ENCODE measurements around the gene WNT5A.

WNT5A gene

DNA sequence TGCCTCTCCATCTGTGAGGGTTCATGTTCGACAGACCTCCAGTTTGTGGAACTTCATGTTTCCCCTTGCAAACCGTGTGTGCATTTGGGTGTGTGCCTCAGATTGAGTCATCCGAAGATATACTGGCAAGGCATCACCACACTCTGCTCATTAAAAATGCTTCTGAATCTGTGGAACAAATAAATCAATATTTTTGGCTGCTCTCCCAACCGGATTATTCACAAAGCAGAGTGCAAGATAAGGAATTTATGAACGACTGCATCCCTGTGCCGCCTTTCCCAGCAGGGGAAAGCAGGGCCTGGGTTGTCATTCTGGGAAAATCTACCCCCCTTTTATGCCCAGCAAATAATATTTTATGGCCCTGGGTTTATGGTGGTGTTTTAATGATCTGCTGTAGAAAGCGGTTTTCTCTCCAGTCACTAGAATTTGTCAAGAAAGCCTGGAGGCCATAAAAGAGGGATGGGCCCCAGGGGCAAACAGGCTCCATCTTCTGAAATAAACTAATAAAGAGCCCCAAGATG, 4.2 kb upstream of the WNT5A start:
- H2AK5ac ChIP-seq (ENCODE audit: low read depth, low read length), result no peak overlapping the region
- peaks cover 7 to 9% of the 10 kb centered on the region in 2 donors for H3K4me1 ChIP-seq (ENCODE audit: control insufficient read depth in 2 of 2, insufficient read depth in 1 of 2, low read depth in 1 of 2, low read length in 2 of 2)
- H3K23ac ChIP-seq (ENCODE audit: low read depth, low read length, poor library complexity), result no peak overlapping the region
- H3K4me2 ChIP-seq (ENCODE audit: insufficient read depth, low read length, poor library complexity, severe bottlenecking), result no peak overlapping the region
- H2BK12ac ChIP-seq (ENCODE audit: low read length), result no peak overlapping the region
- no peak overlapping the region for H3K9ac ChIP-seq (ENCODE audit: low read depth, low read length, poor library complexity)
- peaks cover 0 to 32% (median 5%) of the 10 kb centered on the region in 3 experiments for H3K27me3 ChIP-seq (ENCODE audit: control insufficient read depth in 3 of 3, insufficient read depth in 3 of 3, low read depth in 1 of 3, low read length in 3 of 3)
- no peak overlapping the region for H2BK5ac ChIP-seq (ENCODE audit: low read length)
- H3K36me3 ChIP-seq (replicated peaks in 1 of 2; ENCODE audit: control insufficient read depth in 2 of 2, insufficient read depth in 2 of 2, low read length in 2 of 2), result no peaks in the 10 kb centered on the region
- H2BK120ac ChIP-seq (ENCODE audit: low read depth, low read length), result no peak overlapping the region
- no peak overlapping the region for H3K4me3 ChIP-seq (ENCODE audit: low read length in 2 of 2)
- no peaks in the 10 kb centered on the region for H3K9me3 ChIP-seq (replicated peaks in 1 of 2; ENCODE audit: control insufficient read depth in 2 of 2, insufficient read depth in 1 of 2, low read depth in 1 of 2, low read length in 2 of 2)
- no peak overlapping the region for H2AFZ ChIP-seq (ENCODE audit: low read length)
- no peaks in the 10 kb centered on the region for H3K79me1 ChIP-seq (ENCODE audit: low read depth, low read length)
- no peak overlapping the region for H2BK15ac ChIP-seq (ENCODE audit: low read length)
- DNase-seq (ENCODE audit: low spot score), result no peak
- H3K4ac ChIP-seq (ENCODE audit: low read length), result no peak overlapping the region
- H3K27ac ChIP-seq (replicated peaks; ENCODE audit: low read length), result no peak overlapping the region
- H4K91ac ChIP-seq (ENCODE audit: low read depth, low read length, poor library complexity), result no peak overlapping the region
- no peak overlapping the region for H3K18ac ChIP-seq (ENCODE audit: low read length)
- no peak overlapping the region for H3K14ac ChIP-seq (ENCODE audit: low read length)
- WGBS, 2 donors (ENCODE audit: extremely low coverage in 2 of 2, insufficient read length in 2 of 2, insufficient replicate concordance in 1 of 2), result no CpG with 5 or more reads among the region's 7 CpGs
- no peak overlapping the region for H4K8ac ChIP-seq (ENCODE audit: low read depth, low read length)

- no peak for DNase-seq (ENCODE audit: low spot score)
- no peaks in the 10 kb centered on the region for H3K36me3 ChIP-seq (replicated peaks in 1 of 2; ENCODE audit: control insufficient read depth in 2 of 2, insufficient read depth in 2 of 2, low read length in 2 of 2)
- no peak overlapping the region for H3K14ac ChIP-seq (ENCODE audit: low read length)
- no peak overlapping the region for H3K18ac ChIP-seq (ENCODE audit: low read length)
- no peak overlapping the region for H3K9ac ChIP-seq (ENCODE audit: low read depth, low read length, poor library complexity)
- no CpG with 5 or more reads among the region's 3 CpGs for WGBS, 2 donors (ENCODE audit: extremely low coverage in 2 of 2, insufficient read length in 2 of 2, insufficient replicate concordance in 1 of 2)
- no peak overlapping the region for H4K8ac ChIP-seq (ENCODE audit: low read depth, low read length)
- H3K4ac ChIP-seq (ENCODE audit: low read length), result no peak overlapping the region
- H3K79me1 ChIP-seq (ENCODE audit: low read depth, low read length), result no peaks in the 10 kb centered on the region
- no peak overlapping the region for H2BK120ac ChIP-seq (ENCODE audit: low read depth, low read length)
- H3K4me1 ChIP-seq (ENCODE audit: control insufficient read depth in 2 of 2, insufficient read depth in 1 of 2, low read depth in 1 of 2, low read length in 2 of 2), result peaks cover 7 to 9% of the 10 kb centered on the region in 2 donors
- H4K91ac ChIP-seq (ENCODE audit: low read depth, low read length, poor library complexity), result no peak overlapping the region
- H3K23ac ChIP-seq (ENCODE audit: low read depth, low read length, poor library complexity), result no peak overlapping the region
- no peak overlapping the region for H2AFZ ChIP-seq (ENCODE audit: low read length)
- H2BK5ac ChIP-seq (ENCODE audit: low read length), result no peak overlapping the region
- no peaks in the 10 kb centered on the region for H3K9me3 ChIP-seq (replicated peaks in 1 of 2; ENCODE audit: control insufficient read depth in 2 of 2, insufficient read depth in 1 of 2, low read depth in 1 of 2, low read length in 2 of 2)
- H3K4me3 ChIP-seq (ENCODE audit: low read length in 2 of 2), result no peak overlapping the region
- no peak overlapping the region for H2BK12ac ChIP-seq (ENCODE audit: low read length)
- H3K27me3 ChIP-seq (ENCODE audit: control insufficient read depth in 3 of 3, insufficient read depth in 3 of 3, low read depth in 1 of 3, low read length in 3 of 3), result peaks cover 0 to 32% (median 5%) of the 10 kb centered on the region in 3 experiments
- H2BK15ac ChIP-seq (ENCODE audit: low read length), result no peak overlapping the region
- H3K27ac ChIP-seq (replicated peaks; ENCODE audit: low read length), result no peak overlapping the region
- no peak overlapping the region for H2AK5ac ChIP-seq (ENCODE audit: low read depth, low read length)
- no peak overlapping the region for H3K4me2 ChIP-seq (ENCODE audit: insufficient read depth, low read length, poor library complexity, severe bottlenecking)
These were observed 3.3 kb upstream of the WNT5A start for GRCh38 chr3:55490276-55490913.

DNA sequence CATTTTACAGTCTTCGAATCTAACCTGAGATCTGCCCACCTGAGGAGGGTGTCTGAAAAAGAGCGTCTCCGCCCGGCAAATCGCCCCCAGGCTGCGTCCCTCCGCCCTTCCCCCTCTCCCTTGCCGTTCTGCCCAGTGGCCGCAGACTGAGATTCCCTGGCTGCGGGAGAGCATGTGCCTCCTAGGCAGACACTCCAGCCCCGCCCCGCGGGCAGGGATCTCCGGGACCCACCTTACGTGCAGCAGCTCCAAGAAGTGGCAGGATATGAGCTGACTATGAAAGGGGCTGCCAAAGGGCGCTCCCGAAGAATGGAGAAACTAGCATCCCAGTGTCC, 2.7 kb upstream of the WNT5A start:
- H3K27ac ChIP-seq (replicated peaks; ENCODE audit: low read length), result no peak overlapping the region
- WGBS, 2 donors (ENCODE audit: extremely low coverage in 2 of 2, insufficient read length in 2 of 2, insufficient replicate concordance in 1 of 2), result no CpG with 5 or more reads among the region's 17 CpGs

GRCh38 chr3:55488398-55489055, 1.4 kb upstream of the WNT5A start:
- no peak overlapping the region for H3K27ac ChIP-seq (replicated peaks; ENCODE audit: low read length)
- H3K27me3 ChIP-seq (ENCODE audit: control insufficient read depth in 3 of 3, insufficient read depth in 3 of 3, low read depth in 1 of 3, low read length in 3 of 3), result peaks cover 0 to 47% (median 19%) of the 10 kb centered on the region in 3 experiments
- H3K23ac ChIP-seq (ENCODE audit: low read depth, low read length, poor library complexity), result no peak overlapping the region
- H3K4me2 ChIP-seq (ENCODE audit: insufficient read depth, low read length, poor library complexity, severe bottlenecking), result peak overlapping the region; percentile 97
- peak overlapping the region; percentile 76 for H3K18ac ChIP-seq (ENCODE audit: low read length)
- peak overlapping the region; percentile 76 to 82 for H3K4me3 ChIP-seq (ENCODE audit: low read length in 2 of 2)
- peaks cover 0 to 6% of the 10 kb centered on the region in 2 donors for H3K9me3 ChIP-seq (replicated peaks in 1 of 2; ENCODE audit: control insufficient read depth in 2 of 2, insufficient read depth in 1 of 2, low read depth in 1 of 2, low read length in 2 of 2)
- H3K79me1 ChIP-seq (ENCODE audit: low read depth, low read length), result no peaks in the 10 kb centered on the region
- no CpG with 5 or more reads among the region's 30 CpGs for WGBS, 2 donors (ENCODE audit: extremely low coverage in 2 of 2, insufficient read length in 2 of 2, insufficient replicate concordance in 1 of 2)
- no peak overlapping the region for H3K4ac ChIP-seq (ENCODE audit: low read length)
- peak overlapping the region; percentile 24 for H3K9ac ChIP-seq (ENCODE audit: low read depth, low read length, poor library complexity)
- H2BK12ac ChIP-seq (ENCODE audit: low read length), result no peak overlapping the region
- peaks cover 9 to 20% of the 10 kb centered on the region in 2 donors for H3K4me1 ChIP-seq (ENCODE audit: control insufficient read depth in 2 of 2, insufficient read depth in 1 of 2, low read depth in 1 of 2, low read length in 2 of 2)
- no peak overlapping the region for H2BK5ac ChIP-seq (ENCODE audit: low read length)
- H4K91ac ChIP-seq (ENCODE audit: low read depth, low read length, poor library complexity), result no peak overlapping the region
- H2BK120ac ChIP-seq (ENCODE audit: low read depth, low read length), result no peak overlapping the region
- H3K14ac ChIP-seq (ENCODE audit: low read length), result peak overlapping the region; percentile 49
- no peak overlapping the region for H4K8ac ChIP-seq (ENCODE audit: low read depth, low read length)
- peaks cover 0 to 11% of the 10 kb centered on the region in 2 donors for H3K36me3 ChIP-seq (replicated peaks in 1 of 2; ENCODE audit: control insufficient read depth in 2 of 2, insufficient read depth in 2 of 2, low read length in 2 of 2)
- H2AFZ ChIP-seq (ENCODE audit: low read length), result peak overlapping the region; percentile 97
- no peak overlapping the region for H2AK5ac ChIP-seq (ENCODE audit: low read depth, low read length)
- no peak overlapping the region for H2BK15ac ChIP-seq (ENCODE audit: low read length)
- peak; percentile 63 for DNase-seq (ENCODE audit: low spot score)

More for the DNA sequence above, 2.7 kb upstream of the WNT5A start:
- Histone ChIP-seq H3K4me3 (ENCODE audit: low read length in 2 of 2) (peak overlapping the region in 1 of 2 donors; percentile 34), H3K79me1 (ENCODE audit: low read depth, low read length) (no peaks in the 10 kb centered on the region), H3K4ac (ENCODE audit: low read length) (no peak overlapping the region), H2BK120ac (ENCODE audit: low read depth, low read length) (no peak overlapping the region), H3K9me3 (replicated peaks in 1 of 2; ENCODE audit: control insufficient read depth in 2 of 2, insufficient read depth in 1 of 2, low read depth in 1 of 2, low read length in 2 of 2) (no peaks in the 10 kb centered on the region), H3K9ac (ENCODE audit: low read depth, low read length, poor library complexity) (no peak overlapping the region), H2BK5ac (ENCODE audit: low read length) (no peak overlapping the region), H3K27me3 (ENCODE audit: control insufficient read depth in 3 of 3, insufficient read depth in 3 of 3, low read depth in 1 of 3, low read length in 3 of 3) (peaks cover 0 to 34% (median 6%) of the 10 kb centered on the region in 3 experiments), H3K36me3 (replicated peaks in 1 of 2; ENCODE audit: control insufficient read depth in 2 of 2, insufficient read depth in 2 of 2, low read length in 2 of 2) (no peaks in the 10 kb centered on the region), H2AFZ (ENCODE audit: low read length) (peak overlapping the region; percentile 40), H3K14ac (ENCODE audit: low read length) (no peak overlapping the region), H2BK12ac (ENCODE audit: low read length) (no peak overlapping the region), H3K4me2 (ENCODE audit: insufficient read depth, low read length, poor library complexity, severe bottlenecking) (peak overlapping the region; percentile 97), H3K18ac (ENCODE audit: low read length) (no peak overlapping the region), H2AK5ac (ENCODE audit: low read depth, low read length) (no peak overlapping the region), H4K8ac (ENCODE audit: low read depth, low read length) (no peak overlapping the region), H3K4me1 (ENCODE audit: control insufficient read depth in 2 of 2, insufficient read depth in 1 of 2, low read depth in 1 of 2, low read length in 2 of 2) (peaks cover 7 to 10% of the 10 kb centered on the region in 2 donors), H3K23ac (ENCODE audit: low read depth, low read length, poor library complexity) (no peak overlapping the region), H4K91ac (ENCODE audit: low read depth, low read length, poor library complexity) (no peak overlapping the region), H2BK15ac (ENCODE audit: low read length) (no peak overlapping the region)
- peak; percentile 23 for DNase-seq (ENCODE audit: low spot score)

Data from neuronal stem cell (in vitro differentiated cells).